CD14-positive monocyte (primary cell): ENCODE results near the gene MXI1. TPM values are rescaled to one million over a fixed set of nuclear protein-coding genes. Genes with fewer than 3 reads are reported as not detected.
A peak's percentile ranks its signal among the peaks of the same experiment; 100 is the strongest.

Source experiments
- DNase-seq, 3 donors: peaks; one replicate each; pipeline ENCODE4 v3.0.0-alpha.2; 2011 to 2022
- H2AFZ ChIP-seq: 2 replicates; pipeline ENCODE4 v1.6.0; 2012; ENCODE audit warnings: mild to moderate bottlenecking, low read depth, low read length, inconsistent platforms; ENCODE audit not compliant: insufficient read depth, poor library complexity, severe bottlenecking
- H3K27ac ChIP-seq, 2 donors: 1 replicate in 1 of 2; 2 replicates in 1 of 2; pipeline ENCODE4 v1.5.1; 2012 to 2013; ENCODE audit warnings: low read length in 2 of 2, control low read depth in 1 of 2, inconsistent platforms in 1 of 2, low read depth in 1 of 2, mild to moderate bottlenecking in 1 of 2
- H3K27me3 ChIP-seq, 2 donors: one replicate each; pipeline versions ENCODE4 v1.6.0 to v1.6.1; 2011 to 2013; ENCODE audit warnings: low read length in 2 of 2; ENCODE audit not compliant: control insufficient read depth in 2 of 2, insufficient read depth in 2 of 2
- H3K36me3 ChIP-seq, 2 donors: replicated peaks in 1 of 2; 1 replicate in 1 of 2; 2 replicates in 1 of 2; pipeline versions ENCODE4 v1.5.1 to v1.6.1; 2012 to 2013; ENCODE audit warnings: low read length in 2 of 2, control low read depth in 1 of 2, inconsistent platforms in 1 of 2, mild to moderate bottlenecking in 1 of 2; ENCODE audit not compliant: insufficient read depth in 2 of 2, control insufficient read depth in 1 of 2
- H3K4me1 ChIP-seq, 2 donors: 1 replicate in 1 of 2; 2 replicates in 1 of 2; pipeline versions ENCODE4 v1.5.1 to v1.6.1; 2012 to 2013; ENCODE audit warnings: low read length in 2 of 2, control low read depth in 1 of 2, inconsistent platforms in 1 of 2, mild to moderate bottlenecking in 1 of 2, moderate library complexity in 1 of 2; ENCODE audit not compliant: insufficient read depth in 2 of 2, control insufficient read depth in 1 of 2
- H3K4me2 ChIP-seq: replicated peaks from 2 replicates; pipeline ENCODE3; 2012; ENCODE audit warnings: low read length, moderate library complexity, mild to moderate bottlenecking; ENCODE audit not compliant: poor library complexity, severe bottlenecking; ENCODE audit errors: extremely low read depth
- H3K4me3 ChIP-seq, 3 experiments: fragments of 200-600 bp in 1 of 3; sonication (generic) in 1 of 3; replicated peaks in 1 of 3; 1 replicate in 2 of 3; 2 replicates in 1 of 3; pipeline ENCODE4 v1.5.1; 2011 to 2013; ENCODE audit warnings: low read length in 3 of 3, mild to moderate bottlenecking in 3 of 3, control low read depth in 2 of 3, low read depth in 2 of 3, inconsistent platforms in 1 of 3, moderate library complexity in 1 of 3
- H3K79me2 ChIP-seq: 2 replicates; pipeline ENCODE4 v1.6.0; 2012; ENCODE audit warnings: mild to moderate bottlenecking, control low read depth, inconsistent platforms, low read length, moderate library complexity; ENCODE audit not compliant: insufficient read depth
- H3K9ac ChIP-seq: 2 replicates; pipeline ENCODE4 v1.6.0; 2017; ENCODE audit warnings: low read length, mild to moderate bottlenecking; ENCODE audit not compliant: insufficient read depth, poor library complexity, severe bottlenecking
- H3K9me3 ChIP-seq, 2 donors: replicated peaks in 1 of 2; 1 replicate in 1 of 2; 2 replicates in 1 of 2; pipeline versions ENCODE4 v1.5.1 to v1.6.1; 2012 to 2013; ENCODE audit warnings: low read length in 2 of 2, control low read depth in 1 of 2; ENCODE audit not compliant: control insufficient read depth in 1 of 2, insufficient read depth in 1 of 2
- H4K20me1 ChIP-seq: 2 replicates; pipeline ENCODE4 v1.6.0; 2012; ENCODE audit warnings: mild to moderate bottlenecking, low read length, control low read depth, moderate library complexity; ENCODE audit not compliant: insufficient read depth
- H3K27ac Mint-ChIP-seq, 7 donors: one replicate each; pipeline ENCODE4 v1.8.0; 2020; ENCODE audit warnings: mild to moderate bottlenecking in 7 of 7, mixed read lengths in 7 of 7, moderate library complexity in 6 of 7, inconsistent platforms in 2 of 7
- H3K27me3 Mint-ChIP-seq, 3 donors: one replicate each; pipeline ENCODE4 v1.8.0; 2021 to 2022; ENCODE audit warnings: low read depth in 3 of 3, mild to moderate bottlenecking in 3 of 3, mixed read lengths in 3 of 3, moderate library complexity in 3 of 3, inconsistent platforms in 1 of 3
- H3K36me3 Mint-ChIP-seq, 2 donors: one replicate each; pipeline ENCODE4 v1.8.0; 2020; ENCODE audit warnings: mixed read lengths in 2 of 2, inconsistent platforms in 1 of 2, mild to moderate bottlenecking in 1 of 2
- H3K4me1 Mint-ChIP-seq: one replicate; pipeline ENCODE4 v1.8.0; 2020; ENCODE audit warnings: mild to moderate bottlenecking, mixed read lengths
- H3K4me3 Mint-ChIP-seq, 2 donors: one replicate each; pipeline ENCODE4 v1.8.0; 2020; ENCODE audit warnings: mild to moderate bottlenecking in 2 of 2, mixed read lengths in 2 of 2, moderate library complexity in 1 of 2
- H3K9me3 Mint-ChIP-seq, 7 donors: one replicate each; pipeline ENCODE4 v1.8.0; 2020 to 2022; ENCODE audit warnings: mixed read lengths in 7 of 7, mild to moderate bottlenecking in 6 of 7, moderate library complexity in 6 of 7, inconsistent platforms in 2 of 7
- CTCF ChIP-seq: fragments of 200-600 bp; IDR thresholded peaks from one replicate; pipeline ENCODE4 v1.8.0; 2022; ENCODE audit warnings: antibody characterized with exemption, mild to moderate bottlenecking
- WGBS: methylation state at CpG from one replicate; pipeline ENCODE4 v1.1.5; 2013; ENCODE audit warnings: missing lambda C conversion rate; ENCODE audit not compliant: insufficient coverage; 5-methylcytosine and 5-hydroxymethylcytosine counted together
- intact Hi-C, 2 donors: fragments of 100-400 bp; cut with micrococcal nuclease; formaldehyde crosslinking; loops; one replicate each; pipeline versions ENCODE4 v1.15.0 to v1.15.1; 2023
- polyA plus RNA-seq, 3 donors: library from polyadenylated mRNA; depleted of rRNA in 1 of 3; unstranded in 2 of 3; stranded (reverse) in 1 of 3; fragments of 300-500 nt in 2 of 3; fragments of >200 nt in 1 of 3; fragmentation: Illumina TruSeq in 2 of 3; gene quantifications; 1 replicate in 2 of 3; 2 replicates in 1 of 3; pipeline ENCODE4 v1.2.3, GENCODE V29; 2012 to 2021

MXI1 gene
- polyA plus RNA-seq, 3 donors = 13.1 to 25.7 (median 21.6) TPM

- DNase-seq = no peak
- WGBS = 98% methylated on average over 8 of the region's 10 CpGs
- Histone ChIP-seq H3K4me3 (peak overlapping the region in 1 of 3 experiments; percentile 94), H3K4me1 (peaks cover 12 to 13% of the 10 kb centered on the region in 2 donors), H3K4me2 (no peak overlapping the region), H3K27me3 (no peaks in the 10 kb centered on the region), H3K36me3 (peaks cover 20 to 29% of the 10 kb centered on the region in 2 donors), H3K9ac (no peak overlapping the region), H3K79me2 (peaks cover 26% of the 10 kb centered on the region), H3K27ac (no peak overlapping the region), H2AFZ (no peak overlapping the region), H4K20me1 (peaks cover 15% of the 10 kb centered on the region), H3K9me3 (no peaks in the 10 kb centered on the region)
- H3K36me3 Mint-ChIP-seq = peaks cover 15 to 34% of the 10 kb centered on the region in 2 donors
- intact Hi-C loops = loop anchor here (5.0 kb wide), 2 partner anchors 44 to 54 kb away; no protein-coding TSS in a partner anchor
- H3K4me1 Mint-ChIP-seq = peaks cover 19% of the 10 kb centered on the region
- H3K27me3 Mint-ChIP-seq = no peaks in the 10 kb centered on the region
- peak overlapping the region in 1 of 2 donors; percentile 24 for H3K4me3 Mint-ChIP-seq
- H3K27ac Mint-ChIP-seq = peak overlapping the region in 1 of 7 donors; percentile 12
- no peak for TF ChIP-seq CTCF
- peaks cover 0 to 2% (median 0%) of the 10 kb centered on the region in 7 donors for H3K9me3 Mint-ChIP-seq
These were observed 20.7 kb downstream of the MXI1 start for GRCh38 chr10:110228066-110228465.

- Histone ChIP-seq H3K27ac (no peak overlapping the region), H3K4me1 (peaks cover 12 to 13% of the 10 kb centered on the region in 2 donors), H3K36me3 (peaks cover 20 to 29% of the 10 kb centered on the region in 2 donors), H3K4me3 (no peak overlapping the region), H4K20me1 (peaks cover 15% of the 10 kb centered on the region), H3K9ac (no peak overlapping the region), H3K4me2 (no peak overlapping the region), H3K79me2 (peaks cover 23% of the 10 kb centered on the region), H3K9me3 (no peaks in the 10 kb centered on the region), H2AFZ (no peak overlapping the region), H3K27me3 (no peaks in the 10 kb centered on the region)
- no peaks in the 10 kb centered on the region for H3K27me3 Mint-ChIP-seq
- TF ChIP-seq CTCF = no peak
- DNase-seq = no peak
- H3K27ac Mint-ChIP-seq = no peak overlapping the region
- H3K36me3 Mint-ChIP-seq = peaks cover 17 to 35% of the 10 kb centered on the region in 2 donors
- H3K4me3 Mint-ChIP-seq = no peak overlapping the region
- peaks cover 0 to 2% (median 0%) of the 10 kb centered on the region in 7 donors for H3K9me3 Mint-ChIP-seq
- intact Hi-C loops = loop anchor here (5.0 kb wide), 2 partner anchors 43 to 53 kb away; no protein-coding TSS in a partner anchor
- H3K4me1 Mint-ChIP-seq = peaks cover 14% of the 10 kb centered on the region
- WGBS = no CpG with 5 or more reads among the region's 1 CpG
These were observed 21.8 kb downstream of the MXI1 start for GRCh38 chr10:110229155-110229554.
